ENCODE measurements around the gene BTBD2.
"Not testable (repeated sequence)": the region's sequence is repeated elsewhere in the genome, so short reads cannot be mapped to it uniquely, and the experiment has no call there.

BTBD2 gene

DNA sequence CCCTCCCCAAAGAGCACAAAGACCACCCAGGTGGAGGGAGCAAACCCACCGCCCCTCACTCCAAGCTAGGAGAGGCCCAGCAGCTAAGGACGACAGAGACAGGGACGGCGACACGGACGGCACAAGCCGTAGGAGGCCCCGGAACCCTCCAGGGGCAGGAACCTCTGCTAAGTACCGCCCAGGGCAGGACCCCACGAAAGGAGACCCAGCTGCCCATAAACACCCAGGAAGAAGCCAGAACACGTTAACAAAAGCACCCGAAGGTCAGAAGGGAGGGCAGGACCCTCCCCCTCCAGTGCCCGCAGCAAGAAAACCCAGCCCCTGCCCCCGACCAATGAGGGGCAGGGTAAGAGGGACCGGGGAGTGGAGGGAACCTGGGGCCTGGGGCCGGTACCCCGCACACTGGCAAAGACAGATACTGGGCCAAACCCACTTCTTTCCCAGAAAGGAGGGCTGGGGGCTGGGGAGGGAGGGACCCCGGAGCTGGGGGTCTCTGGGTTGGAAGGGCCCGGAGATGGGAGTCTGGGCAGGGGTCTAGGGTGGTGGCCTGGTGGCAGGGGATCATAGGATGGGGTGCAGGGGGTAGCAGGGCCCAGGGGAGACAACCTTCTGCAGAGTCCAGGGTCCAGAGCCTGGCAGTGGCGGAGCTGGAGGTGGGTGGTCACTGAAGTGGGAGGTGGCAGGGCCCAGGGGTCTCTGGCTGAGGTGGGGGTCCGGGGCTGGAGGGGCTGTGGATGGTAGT lies 2.4 kb downstream of the BTBD2 start:
- DNase-seq: no peak

DNA sequence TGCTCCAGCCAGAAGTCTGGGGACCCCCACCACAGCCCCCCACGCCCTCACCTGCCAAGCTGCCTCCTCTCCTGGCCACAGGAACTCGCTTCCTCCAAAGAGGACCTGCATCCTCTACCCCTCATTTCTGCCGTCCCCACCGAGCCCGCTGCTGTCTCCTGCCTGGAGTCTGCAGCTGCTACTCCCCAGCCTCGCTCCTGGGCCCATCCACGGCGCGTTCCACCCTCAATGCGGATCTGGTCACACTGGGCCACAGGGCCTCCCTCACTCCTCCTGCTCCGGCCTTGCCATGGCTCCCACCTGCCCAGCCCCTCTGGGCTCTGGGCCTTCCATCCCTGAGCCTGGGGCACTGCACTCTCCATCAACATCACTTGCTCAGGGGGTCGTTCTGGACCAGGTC lies 4.3 kb downstream of the BTBD2 start:
- no peak for DNase-seq

DNA sequence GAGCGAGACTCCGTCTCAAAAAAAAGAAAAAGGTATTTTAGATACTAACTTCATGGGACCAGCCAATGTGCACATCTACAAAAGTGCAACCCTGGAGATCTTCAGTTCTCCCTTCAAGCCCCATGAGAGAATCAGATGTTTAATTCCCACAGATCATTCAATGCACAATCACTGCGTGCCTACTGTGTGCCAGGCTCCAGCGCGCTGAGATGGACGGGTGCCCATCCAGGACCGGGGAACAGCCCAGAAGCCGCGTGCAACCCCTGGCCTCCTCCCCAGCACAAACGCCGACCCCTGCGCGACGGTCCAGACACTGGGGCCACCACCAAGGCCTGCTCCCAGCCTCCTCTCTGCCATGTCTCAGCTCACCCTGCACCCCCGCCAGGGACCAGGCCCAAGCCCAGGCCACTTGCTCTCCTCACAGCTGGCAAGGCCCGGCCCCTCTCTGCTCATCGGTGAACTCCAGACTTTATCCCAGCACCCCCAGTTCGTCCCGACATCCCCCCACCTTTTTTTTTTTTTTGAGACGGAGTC lies 5.3 kb downstream of the BTBD2 start:
- no peak for DNase-seq

DNA sequence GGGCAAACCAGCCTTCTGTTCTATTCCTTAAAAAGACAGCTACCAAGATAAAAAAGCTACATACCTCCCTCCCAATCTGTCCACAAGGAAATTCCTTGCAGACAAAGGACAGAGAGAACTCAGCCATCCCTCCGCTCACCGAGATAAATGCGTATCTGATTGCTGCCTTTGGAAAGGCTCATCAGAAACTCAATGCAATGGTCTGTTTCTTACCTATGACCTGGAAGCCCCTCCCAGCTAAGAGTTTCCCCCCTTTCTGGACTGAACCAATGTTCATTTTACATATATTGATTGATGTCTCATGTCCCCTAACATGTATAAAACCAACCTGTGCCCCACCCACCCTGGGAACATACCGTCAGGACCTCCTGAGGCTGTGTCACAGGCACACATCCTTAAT lies 11.6 kb downstream of the BTBD2 start:
- no peak for DNase-seq

DNA sequence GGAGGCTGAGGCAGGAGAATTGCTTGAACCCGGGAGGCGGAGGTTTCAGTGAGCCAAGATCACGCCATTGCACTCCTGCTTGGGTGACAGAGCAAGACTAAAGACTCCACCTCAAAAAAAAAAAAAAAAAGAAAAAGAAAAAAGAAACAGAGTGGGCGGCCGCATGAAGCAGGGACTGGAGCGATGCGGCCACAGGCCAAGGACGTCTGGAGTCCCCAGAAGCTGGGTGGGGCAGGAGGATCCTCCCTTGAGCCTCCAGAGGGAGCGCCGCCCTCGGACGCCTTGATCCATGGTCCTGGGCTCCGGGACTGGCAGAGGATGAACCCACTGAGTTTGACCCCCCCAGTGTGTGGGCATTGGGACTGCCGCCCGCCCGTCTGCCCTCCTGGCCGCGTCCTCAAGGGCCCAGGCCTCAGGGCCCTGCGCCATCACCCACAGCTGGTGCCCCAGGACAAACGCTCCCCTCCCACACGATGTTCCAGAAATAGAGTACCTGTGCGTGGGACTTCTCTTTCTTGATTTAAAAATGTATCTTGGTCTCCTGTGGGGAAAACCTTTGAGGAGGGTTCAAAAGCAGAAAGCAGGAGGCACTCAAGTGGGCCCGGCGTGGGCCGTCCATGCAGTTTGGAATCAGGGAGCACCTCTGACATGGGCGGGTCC lies 15.5 kb downstream of the BTBD2 start:
- no peak for DNase-seq

DNA sequence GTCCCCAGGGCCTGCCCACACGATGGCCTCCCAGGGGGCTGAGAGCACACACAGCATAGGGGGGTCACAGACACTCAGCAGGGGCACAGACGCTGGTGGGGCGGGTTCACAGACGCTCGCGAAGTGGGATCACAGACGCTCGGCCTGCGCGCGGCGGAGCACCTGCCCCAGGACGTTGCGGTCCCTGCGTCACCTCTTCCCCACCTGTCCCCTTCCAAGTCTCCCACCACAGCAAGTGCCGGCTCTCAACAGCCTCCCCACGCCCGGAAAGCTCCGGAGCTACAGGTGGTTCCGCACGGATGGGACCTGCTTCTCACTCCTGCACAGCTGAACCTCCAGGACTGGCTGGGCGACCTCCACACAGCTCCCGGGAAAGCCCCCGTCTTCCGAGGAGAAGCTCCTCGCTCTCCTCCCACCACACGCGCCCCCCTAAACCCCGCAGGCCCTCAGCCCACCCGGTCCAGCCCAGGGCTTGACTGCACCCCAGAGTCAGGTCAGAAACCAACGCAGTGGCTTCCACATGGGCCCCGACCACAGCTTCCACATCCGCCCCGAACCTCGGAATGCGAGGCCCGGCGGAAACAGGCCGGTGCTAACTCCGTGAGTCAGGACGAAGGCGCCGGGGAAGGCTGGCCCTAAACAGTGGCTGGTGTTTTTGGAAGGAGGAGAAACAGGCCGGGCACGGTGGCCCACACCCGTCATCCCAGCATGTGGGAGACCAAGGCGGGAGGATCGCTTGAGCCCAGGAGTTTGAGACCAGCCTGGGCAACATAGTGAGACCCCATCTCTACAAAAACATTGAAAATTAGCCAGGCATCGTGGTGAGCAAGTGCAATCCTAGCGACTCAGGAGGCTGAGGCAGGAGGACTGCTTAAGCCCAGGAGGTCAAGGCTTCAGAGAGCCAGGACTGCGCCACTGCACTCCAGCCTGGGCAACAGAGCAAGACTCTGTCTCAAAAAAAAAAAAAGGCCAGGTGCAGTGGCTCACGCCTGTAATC lies 16.5 kb downstream of the BTBD2 start:
- DNase-seq: no peak

DNA sequence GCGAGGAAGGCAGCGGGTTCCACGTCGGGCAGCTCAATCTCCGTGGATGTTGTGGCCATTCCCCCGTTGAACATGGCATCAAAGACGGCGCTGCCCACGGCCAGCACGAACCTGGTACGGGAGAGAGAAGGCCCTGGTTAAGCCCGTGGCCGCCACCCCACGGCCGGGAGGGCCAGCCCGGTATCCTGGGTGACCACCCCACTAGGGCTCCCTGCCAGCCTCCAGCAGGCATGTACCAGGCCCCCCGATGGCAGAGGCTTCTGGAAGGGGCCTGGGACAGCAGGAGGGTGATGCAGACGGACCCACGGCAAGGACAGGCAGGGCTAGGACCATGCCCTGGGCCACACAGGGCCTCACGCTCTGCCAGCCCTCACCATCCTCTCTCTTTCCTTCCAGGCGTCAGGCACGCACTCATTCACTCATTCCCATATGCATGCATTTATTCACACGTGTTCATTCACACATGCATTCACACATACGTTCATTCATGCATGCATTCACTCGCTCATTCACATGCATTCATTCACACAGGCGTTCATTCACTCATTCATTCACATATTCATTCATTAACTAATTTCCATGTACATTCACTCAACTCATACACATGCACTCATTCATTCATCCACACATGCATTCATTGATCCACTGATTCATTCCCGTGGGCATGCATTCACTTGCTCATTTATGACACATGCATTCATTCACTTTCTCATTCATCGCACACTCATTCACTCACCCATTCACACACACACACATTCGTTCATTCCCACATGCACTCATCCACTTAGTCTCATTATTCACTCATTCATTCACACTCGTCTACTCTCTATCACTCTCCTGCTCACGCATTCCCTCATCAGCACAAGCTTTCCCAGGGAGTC lies 17.9 kb downstream of the BTBD2 start:
- DNase-seq: no peak

DNA sequence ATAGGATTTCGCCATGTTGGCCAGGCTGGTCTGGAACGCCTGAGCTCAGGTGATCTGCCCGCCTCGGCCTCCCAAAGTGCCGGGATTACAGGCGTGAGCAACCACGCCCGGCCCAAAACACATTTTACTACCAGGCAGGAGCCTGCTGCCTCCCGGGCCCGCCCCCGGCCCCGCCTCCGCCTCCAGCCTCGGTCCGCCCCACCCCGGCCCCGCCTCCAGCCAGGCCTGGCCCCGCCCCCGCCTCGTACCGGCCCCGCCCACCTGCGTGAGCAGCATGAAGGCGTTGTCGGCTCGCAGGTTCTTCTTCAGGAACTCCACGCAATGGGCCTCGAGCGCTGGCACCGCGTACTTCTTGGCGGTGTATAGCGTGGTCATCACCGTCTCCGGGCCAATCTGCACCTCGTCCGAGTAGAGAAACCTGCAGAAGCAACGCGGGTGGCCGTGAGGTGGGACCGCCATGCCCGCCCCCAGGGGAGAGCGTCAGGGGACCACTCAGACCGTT lies 22.7 kb downstream of the BTBD2 start:
- peak; percentile 44 to 63 for DNase-seq

DNA sequence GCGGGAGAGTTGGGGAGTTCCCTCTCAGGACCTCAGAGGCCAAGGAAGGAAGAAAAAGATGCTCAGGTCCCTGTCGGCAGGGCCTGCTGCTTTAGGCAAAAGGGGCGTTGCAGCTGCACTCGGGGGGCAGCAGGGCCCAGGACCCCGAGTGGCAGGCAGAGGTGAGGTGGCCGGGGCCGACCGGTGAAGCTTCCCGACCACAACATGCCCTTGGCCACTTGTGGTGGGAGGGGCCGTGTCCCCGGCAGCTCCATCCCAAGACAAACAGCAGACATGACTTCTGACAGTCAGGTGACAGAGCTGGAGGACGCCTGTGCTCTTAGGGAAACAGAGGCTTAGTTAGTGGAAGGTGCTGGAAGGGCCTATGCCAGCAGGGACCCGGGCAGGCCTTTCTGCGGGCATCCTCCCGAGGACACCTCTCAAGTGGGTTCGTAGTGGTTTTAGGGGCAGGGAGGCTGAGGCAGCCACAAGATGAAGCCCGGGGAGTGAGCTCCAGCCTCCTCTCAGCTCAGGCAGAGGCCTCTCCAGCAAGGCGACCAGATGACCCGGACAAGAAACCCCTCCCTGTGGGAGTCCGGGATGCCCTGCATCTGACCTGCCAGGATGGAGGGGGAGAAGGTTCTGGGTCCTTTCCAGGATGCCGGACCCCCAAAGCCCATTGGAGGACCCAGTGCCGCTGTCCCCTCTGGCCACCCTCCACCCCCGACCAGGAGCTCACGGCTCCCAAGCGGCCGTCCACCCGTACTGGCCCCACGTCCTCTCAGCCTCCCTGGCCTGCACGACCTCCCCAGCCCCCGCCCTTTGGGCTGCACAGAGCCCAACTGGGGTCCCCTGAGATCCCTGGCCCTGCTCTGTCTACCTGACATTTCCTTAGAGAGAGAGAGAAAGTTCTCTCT lies 24.2 kb downstream of the BTBD2 start:
- DNase-seq: no peak

DNA sequence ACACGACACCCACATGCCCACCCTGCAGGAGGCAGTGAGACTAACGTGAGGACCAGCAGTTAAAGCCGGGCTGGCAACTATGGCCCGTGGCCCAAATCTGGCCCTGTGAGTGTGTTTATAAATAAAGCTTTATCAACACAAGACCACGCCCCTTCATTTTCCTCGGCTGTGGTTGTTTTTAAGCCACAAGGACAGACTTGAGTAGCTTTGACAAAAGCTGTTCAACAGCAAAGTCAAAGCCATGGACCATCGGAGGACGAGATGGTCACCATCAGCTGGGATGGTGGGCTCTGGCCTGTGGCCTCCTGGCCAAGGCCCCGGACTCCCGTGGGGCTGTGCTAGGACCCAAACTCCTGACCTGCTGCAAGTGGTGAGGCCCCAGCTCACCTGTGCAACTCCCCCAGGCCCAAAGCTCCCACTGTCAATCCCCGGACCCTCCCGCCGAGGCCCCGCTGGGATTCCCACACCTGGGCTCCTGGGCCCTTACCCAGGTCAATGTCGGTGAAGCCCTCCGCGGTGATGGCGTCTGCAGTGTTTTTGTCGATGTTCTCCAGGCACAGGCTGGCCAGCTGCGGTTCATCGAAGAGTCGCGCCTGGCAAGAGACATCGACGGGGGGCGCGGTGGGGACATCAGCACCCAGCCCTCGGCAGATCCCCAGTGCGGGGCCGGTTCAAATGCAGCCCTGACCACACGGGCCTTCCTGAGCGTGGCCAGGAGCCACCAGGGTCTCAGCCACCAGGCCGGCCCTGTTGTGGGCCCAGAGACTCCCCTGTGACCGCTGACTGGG lies 25.1 kb downstream of the BTBD2 start:
- DNase-seq: no peak

DNA sequence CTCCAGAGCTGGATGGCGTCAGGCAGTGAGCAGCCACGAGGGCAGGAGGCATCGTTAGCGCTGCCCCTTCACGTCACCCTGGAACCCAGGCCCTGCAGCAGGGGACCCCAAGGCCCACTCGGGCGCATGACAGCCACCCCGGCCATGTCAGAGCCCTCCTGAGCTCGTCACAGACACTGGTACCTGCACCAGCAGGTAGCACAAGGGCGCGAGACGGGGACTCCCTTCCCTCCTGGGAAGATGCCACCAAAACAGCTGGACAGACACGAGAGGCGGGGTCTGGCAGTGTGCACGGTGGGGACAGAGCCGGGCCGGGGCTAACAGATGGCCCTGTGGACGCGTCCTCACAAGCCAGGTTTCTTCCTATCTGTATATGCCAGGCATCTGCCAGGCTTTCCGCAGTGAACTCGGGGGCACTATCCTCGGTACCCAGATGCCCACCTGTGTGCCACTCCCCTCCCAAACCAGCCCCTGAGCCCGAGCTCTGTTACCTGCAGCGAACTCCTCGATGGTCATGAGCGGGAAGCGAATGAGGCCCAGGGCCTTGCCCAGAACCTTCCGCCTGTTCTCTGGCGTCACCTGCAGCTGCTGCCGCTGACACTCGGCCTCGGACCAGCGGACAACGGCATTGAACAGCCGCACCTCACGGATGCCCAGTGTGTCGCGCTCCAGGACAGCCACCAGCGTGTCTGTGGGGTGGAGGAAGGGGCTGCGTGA lies 25.8 kb downstream of the BTBD2 start:
- DNase-seq: no peak

DNA sequence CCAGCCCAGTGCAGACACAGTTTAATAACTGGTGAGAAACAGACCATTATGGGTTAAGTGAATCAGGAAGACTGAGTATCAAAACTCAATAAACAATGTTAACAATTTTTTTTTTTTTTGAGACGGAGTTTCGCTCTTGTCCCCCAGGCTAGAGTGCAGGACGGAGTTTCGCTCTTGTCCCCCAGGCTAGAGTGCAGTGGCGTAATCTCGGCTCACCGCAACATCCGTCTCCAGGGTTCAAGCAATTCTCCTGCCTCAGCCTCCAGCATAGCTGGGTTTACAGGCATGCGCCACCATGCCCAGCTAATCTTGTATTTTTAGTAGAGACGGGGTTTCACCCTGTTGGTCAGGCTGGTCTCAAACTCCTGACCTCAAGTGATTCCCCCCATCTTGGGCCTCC lies 27.1 kb downstream of the BTBD2 start:
- DNase-seq: not testable (repeated sequence)

DNA sequence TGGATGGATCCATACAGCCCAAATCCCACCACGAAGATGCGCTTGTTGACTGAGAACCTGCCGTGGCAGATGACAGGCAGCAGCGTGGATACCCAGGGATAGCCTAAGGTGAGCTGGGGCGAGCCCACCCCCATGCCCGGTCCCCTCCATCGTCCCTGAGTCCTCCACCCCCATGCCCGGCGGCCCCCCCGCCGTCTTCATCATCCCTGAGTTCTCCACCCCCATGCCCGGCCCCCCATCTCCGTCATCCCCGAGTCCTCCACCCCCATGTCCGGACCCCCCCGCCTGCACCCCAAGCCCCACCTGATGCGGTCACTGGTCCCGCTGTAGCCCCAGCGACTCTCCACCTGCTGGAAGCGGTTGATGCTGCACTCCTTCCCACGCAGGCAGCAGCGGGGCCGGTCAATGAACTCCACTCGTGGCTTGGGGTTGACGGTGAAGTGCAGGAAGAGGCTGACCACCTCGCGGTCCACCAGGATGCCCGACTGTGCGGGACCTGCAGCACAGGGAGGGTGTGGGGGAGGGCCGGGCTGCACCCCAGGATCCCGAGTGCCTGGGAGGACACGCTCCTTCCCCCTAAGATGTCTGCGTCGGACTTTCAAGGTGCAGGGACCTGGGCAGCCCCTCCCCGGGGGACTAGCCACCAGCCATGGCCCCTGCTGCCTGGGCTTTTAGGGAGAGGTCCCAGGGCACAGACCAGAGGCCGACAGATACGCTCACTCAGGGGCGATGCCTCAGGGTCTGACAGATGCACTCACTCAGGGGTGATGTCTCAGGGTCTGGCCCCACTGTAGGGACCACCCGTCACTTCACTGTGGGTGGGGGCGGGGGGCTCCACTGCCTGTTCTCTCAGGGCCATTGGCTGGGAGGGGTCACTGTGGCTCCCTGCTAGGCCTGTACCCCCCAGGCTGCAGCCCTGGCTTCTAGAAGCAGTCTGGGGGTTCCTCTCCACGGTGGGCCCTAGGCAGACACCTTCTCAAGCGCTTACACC lies 28.0 kb downstream of the BTBD2 start:
- DNase-seq: no peak

DNA sequence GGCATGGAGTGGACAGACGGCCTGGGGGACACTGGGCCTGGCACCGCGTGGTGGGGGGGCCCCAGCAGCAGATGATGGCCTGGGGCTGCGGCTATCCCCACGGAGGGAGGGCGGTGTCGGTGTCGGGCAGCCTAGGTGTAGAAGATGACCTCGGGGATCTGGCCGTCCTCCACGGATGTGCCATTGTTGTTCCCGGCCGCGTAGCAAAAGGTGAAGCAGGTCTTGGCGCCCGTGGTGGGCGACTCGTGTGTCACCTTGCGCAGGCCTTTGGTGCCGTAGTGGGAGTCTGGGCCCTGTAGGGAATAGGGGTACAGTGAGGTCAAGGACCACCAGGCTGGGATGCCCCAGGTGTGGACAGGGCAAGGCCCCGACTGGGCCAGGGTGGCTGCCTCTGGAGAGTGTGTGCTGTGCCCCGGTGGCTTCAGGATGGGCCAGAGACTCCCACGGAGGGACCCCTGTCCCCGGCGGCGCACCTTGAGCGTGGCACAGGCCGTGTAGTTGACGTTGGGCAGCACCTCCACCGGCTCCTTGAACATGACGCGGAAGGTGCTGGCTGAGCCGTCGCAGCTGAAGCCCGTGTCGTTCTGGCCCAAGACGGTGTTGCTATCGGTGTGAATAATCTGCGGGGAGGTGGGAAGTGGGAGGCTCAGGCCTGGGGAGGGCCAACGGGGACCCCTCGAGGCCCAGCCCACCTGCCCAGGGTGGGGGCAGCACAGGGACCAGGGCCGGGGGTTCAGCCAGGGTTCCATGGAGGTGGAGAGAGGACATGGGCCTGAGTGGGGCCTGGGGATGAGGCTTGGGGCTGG lies 29.0 kb downstream of the BTBD2 start:
- no peak for DNase-seq

DNA sequence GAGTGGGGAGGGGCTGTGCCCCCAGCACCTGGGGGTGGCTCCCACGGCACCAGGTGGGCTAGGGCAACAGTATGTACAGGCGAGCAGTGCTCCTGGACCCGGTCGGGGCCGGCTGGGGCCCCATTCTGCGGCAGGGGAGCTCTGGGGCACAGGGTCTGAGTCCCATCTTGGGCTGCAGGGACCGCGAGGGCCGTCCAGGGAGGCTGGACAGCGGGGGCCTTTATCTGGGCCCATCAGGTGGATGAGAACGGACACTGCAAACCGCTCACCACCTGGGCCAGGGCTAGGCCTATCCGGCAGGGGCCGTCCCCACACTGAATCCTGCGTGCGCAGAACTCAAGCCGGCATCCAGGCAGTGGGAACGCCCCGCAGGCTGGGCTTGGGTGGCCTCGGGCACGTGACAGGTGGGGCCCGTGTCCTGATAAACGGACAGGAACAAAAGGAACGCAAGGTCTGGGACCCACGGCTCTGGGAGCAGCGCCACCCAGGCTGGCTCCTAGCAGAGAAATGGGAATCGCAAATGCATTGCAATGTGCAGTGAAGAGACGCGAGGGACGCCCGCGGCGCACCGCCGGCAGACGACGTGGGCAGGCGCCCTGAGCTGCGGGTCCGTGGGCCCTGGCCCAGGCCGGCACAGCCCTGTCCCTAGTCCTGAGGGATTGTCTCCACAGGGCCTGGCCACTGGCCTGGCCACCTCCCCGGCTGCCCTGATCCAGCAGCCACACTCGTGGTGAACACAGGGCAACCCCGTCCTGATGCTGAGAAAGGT lies 29.7 kb downstream of the BTBD2 start:
- DNase-seq: no peak

DNA sequence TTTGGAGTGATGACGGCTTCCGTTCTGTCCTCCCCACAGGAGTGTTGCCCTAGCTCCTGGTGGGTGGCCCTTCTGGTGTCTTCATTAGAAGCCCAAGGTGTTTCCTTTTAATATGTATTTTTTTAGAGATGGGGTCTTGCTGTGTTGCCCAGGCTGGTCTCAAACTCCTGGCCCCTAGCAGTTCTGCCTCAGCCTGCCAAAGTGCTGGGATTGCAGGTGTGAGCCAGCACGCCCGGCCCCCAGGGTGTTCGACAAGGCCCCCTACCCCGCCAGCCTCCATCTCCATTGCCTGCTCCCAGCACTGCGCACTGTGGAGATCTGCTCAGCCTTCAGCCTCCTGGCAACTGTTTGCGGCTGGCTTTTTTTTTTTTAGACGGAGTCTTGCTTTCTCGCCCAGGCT lies 31.2 kb downstream of the BTBD2 start:
- DNase-seq: no peak

Data from activated T-cell treated with anti-CD3 and anti-CD28 coated beads, Interleukin-2, amount 50 U/mL, for 48 hours (primary cell).